Uterus (tissue), 2 donors: ENCODE data around the gene ATXN7L1.

Experiments used
- CTCF ChIP-seq, 4 experiments: fragments of 200-600 bp in 2 of 4; fragments of 450-650 bp in 2 of 4; sonication (generic) in 2 of 4; IDR thresholded peaks; one replicate each; pipeline ENCODE4 v1.5.1; 2016 to 2019; ENCODE audit warnings: antibody characterized with exemption in 4 of 4, mild to moderate bottlenecking in 2 of 4, moderate library complexity in 1 of 4
- POLR2A ChIP-seq, 2 donors: fragments of 450-650 bp; IDR thresholded peaks; one replicate each; pipeline ENCODE4 v1.6.1; 2016; ENCODE audit warnings: antibody characterized with exemption in 2 of 2, mild to moderate bottlenecking in 1 of 2, moderate library complexity in 1 of 2

- TF ChIP-seq POLR2A (IDR thresholded peaks at IDR 0.05) (no peak), CTCF (IDR thresholded peaks at IDR 0.05) (no peak)
These were observed 160.9 kb downstream of the ATXN7L1 start for GRCh38 chr7:105715528-105715927.
